Neural cell (in vitro differentiated cells): ENCODE data around the gene RNASE13. TPM values are rescaled to one million over a fixed set of nuclear protein-coding genes. Genes with fewer than 3 reads are reported as not detected.

ENCODE experiments used
- H2AFZ ChIP-seq: fragments of 200-600, 300-800 bp; sonication (generic), shearing (Covaris generic); 2 replicates; pipeline ENCODE4 v1.6.0; 2014; ENCODE audit warnings: low read depth, mild to moderate bottlenecking, antibody characterized with exemption, low read length, moderate library complexity
- H3F3A ChIP-seq: fragments of 200-600 bp; shearing (Covaris generic); 2 replicates; pipeline ENCODE4 v1.6.1; 2016; ENCODE audit warnings: mild to moderate bottlenecking, moderate library complexity, mixed read lengths, antibody characterized with exemption, low read length; ENCODE audit not compliant: insufficient read depth, poor library complexity, severe bottlenecking
- H3K27ac ChIP-seq: fragments of 200-600, 300-800 bp; sonication (generic), shearing (Covaris generic); 2 replicates; pipeline ENCODE4 v1.5.1; 2014; ENCODE audit warnings: mild to moderate bottlenecking, low read length, moderate library complexity
- H3K27me3 ChIP-seq: fragments of 300-800, 200-600 bp; sonication (generic), shearing (Covaris generic); 2 replicates; pipeline ENCODE4 v1.6.0; 2014; ENCODE audit warnings: mild to moderate bottlenecking, low read depth, low read length, moderate library complexity; ENCODE audit not compliant: insufficient read depth
- H3K36me3 ChIP-seq: fragments of 300-800, 200-600 bp; sonication (generic), shearing (Covaris generic); 2 replicates; pipeline ENCODE4 v1.5.1; 2014; ENCODE audit warnings: mild to moderate bottlenecking, antibody characterized with exemption, low read length, moderate library complexity; ENCODE audit not compliant: insufficient read depth
- H3K4me2 ChIP-seq: fragments of 300-800, 200-600 bp; sonication (generic), shearing (Covaris generic); 2 replicates; pipeline ENCODE4 v1.6.0; 2014; ENCODE audit warnings: mild to moderate bottlenecking, low read length
- H3K4me3 ChIP-seq: fragments of 300-800, 200-600 bp; sonication (generic), shearing (Covaris generic); 2 replicates; pipeline ENCODE4 v1.5.1; 2014; ENCODE audit warnings: mild to moderate bottlenecking, low read length, moderate library complexity
- H3K79me2 ChIP-seq: fragments of 200-600 bp; shearing (Covaris generic); replicated peaks from 2 replicates; pipeline ENCODE4 v1.6.0; 2014; ENCODE audit warnings: mild to moderate bottlenecking, low read length, moderate library complexity; ENCODE audit not compliant: insufficient read depth
- H3K9ac ChIP-seq: fragments of 300-800, 200-600 bp; sonication (generic), shearing (Covaris generic); 2 replicates; pipeline ENCODE4 v1.6.1; 2016; ENCODE audit warnings: mild to moderate bottlenecking, low read length, mixed read lengths
- H3K9me2 ChIP-seq: fragments of 200-600 bp; shearing (Covaris generic); 2 replicates; pipeline ENCODE4 v1.6.1; 2016; ENCODE audit warnings: mild to moderate bottlenecking, low read length, mixed read lengths; ENCODE audit not compliant: insufficient read depth
- H3K9me3 ChIP-seq: fragments of 200-600, 300-800 bp; sonication (generic), shearing (Covaris generic); 2 replicates; pipeline ENCODE4 v1.6.1; 2016; ENCODE audit warnings: mild to moderate bottlenecking, mixed run types, low read length, moderate library complexity, mixed read lengths
- H4K20me1 ChIP-seq: fragments of 200-600 bp; shearing (Covaris generic); 2 replicates; pipeline ENCODE4 v1.6.1; 2016; ENCODE audit warnings: mild to moderate bottlenecking, mixed run types; ENCODE audit not compliant: insufficient read depth
- EP300 ChIP-seq: fragments of 450-650 bp; conservative IDR thresholded peaks from 2 replicates; pipeline ENCODE4 v1.6.1; 2014; ENCODE audit warnings: antibody characterized with exemption, mild to moderate bottlenecking, moderate library complexity; ENCODE audit not compliant: poor library complexity, severe bottlenecking
- EZH2 ChIP-seq: fragments of 200-600, 300-800 bp; shearing (Covaris generic), sonication (generic); IDR thresholded peaks from 2 replicates; pipeline ENCODE4 v1.6.1; 2014; ENCODE audit warnings: antibody characterized with exemption, low read length, borderline replicate concordance, mild to moderate bottlenecking; ENCODE audit not compliant: insufficient read depth, poor library complexity, severe bottlenecking
- MXI1 ChIP-seq: fragments of 450-650 bp; conservative IDR thresholded peaks from 2 replicates; pipeline ENCODE4 v1.6.1; 2014; ENCODE audit warnings: antibody characterized with exemption, mild to moderate bottlenecking; ENCODE audit not compliant: poor library complexity, severe bottlenecking
- POLR2AphosphoS5 ChIP-seq: IDR thresholded peaks from 2 replicates; pipeline ENCODE4 v1.6.1; 2012
- RAD21 ChIP-seq: fragments of 450-650 bp; conservative IDR thresholded peaks from 2 replicates; pipeline ENCODE4 v1.6.1; 2014; ENCODE audit warnings: antibody characterized with exemption, mild to moderate bottlenecking, moderate library complexity
- SMC3 ChIP-seq: fragments of 450-650 bp; conservative IDR thresholded peaks from 2 replicates; pipeline ENCODE4 v1.6.1; 2014; ENCODE audit warnings: antibody characterized with exemption, mild to moderate bottlenecking, moderate library complexity; ENCODE audit not compliant: poor library complexity
- TAF1 ChIP-seq: IDR thresholded peaks from 2 replicates; pipeline ENCODE4 v1.6.1; 2012; ENCODE audit warnings: low read depth
- polyA plus RNA-seq: library from polyadenylated mRNA; depleted of rRNA; stranded (reverse); fragments of >200 nt; gene quantifications from 2 replicates; pipeline ENCODE4 v1.2.3, GENCODE V29; 2014
- TF ChIP-seq, protein P1 (sequence below): fragments of 450-650 bp; IDR thresholded peaks from 2 replicates; pipeline ENCODE4 v1.5.1; 2014; ENCODE audit warnings: antibody characterized with exemption, mild to moderate bottlenecking, moderate library complexity; ENCODE audit not compliant: poor library complexity, severe bottlenecking
- TF ChIP-seq, protein P2 (sequence below): IDR thresholded peaks from 2 replicates; pipeline ENCODE4 v1.6.1; 2012; ENCODE audit warnings: borderline replicate concordance

The RNASE13 gene
- polyA plus RNA-seq, 1 donor from 2014 or later = not detected

DNA sequence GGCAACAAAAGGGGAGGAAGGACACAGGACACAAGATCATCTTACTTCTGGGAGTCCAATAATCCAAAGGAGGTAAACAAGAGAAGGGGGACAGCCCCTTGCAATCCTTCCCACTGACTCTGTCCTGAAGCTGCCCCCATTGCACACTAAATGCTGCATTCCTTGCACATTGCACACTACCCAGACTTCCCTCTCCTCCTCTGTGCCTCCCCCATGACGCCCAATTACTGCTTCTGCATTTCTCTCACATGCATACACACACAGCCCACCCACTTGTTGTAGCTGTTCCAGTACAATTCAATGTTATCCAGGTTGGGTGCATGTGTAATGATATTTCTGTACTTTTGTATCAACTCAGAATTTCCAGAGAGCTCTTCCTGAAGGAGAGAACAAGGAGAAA, 15.2 kb downstream of the RNASE13 start:
- H3K4me2 ChIP-seq = no peak overlapping the region
- H3F3A ChIP-seq = no peaks in the 10 kb centered on the region
- no peaks in the 10 kb centered on the region for H4K20me1 ChIP-seq
- no peaks in the 10 kb centered on the region for H3K36me3 ChIP-seq
- TF ChIP-seq POLR2AphosphoS5 = no peak
- TF ChIP-seq, protein P1, sequence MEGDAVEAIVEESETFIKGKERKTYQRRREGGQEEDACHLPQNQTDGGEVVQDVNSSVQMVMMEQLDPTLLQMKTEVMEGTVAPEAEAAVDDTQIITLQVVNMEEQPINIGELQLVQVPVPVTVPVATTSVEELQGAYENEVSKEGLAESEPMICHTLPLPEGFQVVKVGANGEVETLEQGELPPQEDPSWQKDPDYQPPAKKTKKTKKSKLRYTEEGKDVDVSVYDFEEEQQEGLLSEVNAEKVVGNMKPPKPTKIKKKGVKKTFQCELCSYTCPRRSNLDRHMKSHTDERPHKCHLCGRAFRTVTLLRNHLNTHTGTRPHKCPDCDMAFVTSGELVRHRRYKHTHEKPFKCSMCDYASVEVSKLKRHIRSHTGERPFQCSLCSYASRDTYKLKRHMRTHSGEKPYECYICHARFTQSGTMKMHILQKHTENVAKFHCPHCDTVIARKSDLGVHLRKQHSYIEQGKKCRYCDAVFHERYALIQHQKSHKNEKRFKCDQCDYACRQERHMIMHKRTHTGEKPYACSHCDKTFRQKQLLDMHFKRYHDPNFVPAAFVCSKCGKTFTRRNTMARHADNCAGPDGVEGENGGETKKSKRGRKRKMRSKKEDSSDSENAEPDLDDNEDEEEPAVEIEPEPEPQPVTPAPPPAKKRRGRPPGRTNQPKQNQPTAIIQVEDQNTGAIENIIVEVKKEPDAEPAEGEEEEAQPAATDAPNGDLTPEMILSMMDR = no peak
- TF ChIP-seq, protein P2, sequence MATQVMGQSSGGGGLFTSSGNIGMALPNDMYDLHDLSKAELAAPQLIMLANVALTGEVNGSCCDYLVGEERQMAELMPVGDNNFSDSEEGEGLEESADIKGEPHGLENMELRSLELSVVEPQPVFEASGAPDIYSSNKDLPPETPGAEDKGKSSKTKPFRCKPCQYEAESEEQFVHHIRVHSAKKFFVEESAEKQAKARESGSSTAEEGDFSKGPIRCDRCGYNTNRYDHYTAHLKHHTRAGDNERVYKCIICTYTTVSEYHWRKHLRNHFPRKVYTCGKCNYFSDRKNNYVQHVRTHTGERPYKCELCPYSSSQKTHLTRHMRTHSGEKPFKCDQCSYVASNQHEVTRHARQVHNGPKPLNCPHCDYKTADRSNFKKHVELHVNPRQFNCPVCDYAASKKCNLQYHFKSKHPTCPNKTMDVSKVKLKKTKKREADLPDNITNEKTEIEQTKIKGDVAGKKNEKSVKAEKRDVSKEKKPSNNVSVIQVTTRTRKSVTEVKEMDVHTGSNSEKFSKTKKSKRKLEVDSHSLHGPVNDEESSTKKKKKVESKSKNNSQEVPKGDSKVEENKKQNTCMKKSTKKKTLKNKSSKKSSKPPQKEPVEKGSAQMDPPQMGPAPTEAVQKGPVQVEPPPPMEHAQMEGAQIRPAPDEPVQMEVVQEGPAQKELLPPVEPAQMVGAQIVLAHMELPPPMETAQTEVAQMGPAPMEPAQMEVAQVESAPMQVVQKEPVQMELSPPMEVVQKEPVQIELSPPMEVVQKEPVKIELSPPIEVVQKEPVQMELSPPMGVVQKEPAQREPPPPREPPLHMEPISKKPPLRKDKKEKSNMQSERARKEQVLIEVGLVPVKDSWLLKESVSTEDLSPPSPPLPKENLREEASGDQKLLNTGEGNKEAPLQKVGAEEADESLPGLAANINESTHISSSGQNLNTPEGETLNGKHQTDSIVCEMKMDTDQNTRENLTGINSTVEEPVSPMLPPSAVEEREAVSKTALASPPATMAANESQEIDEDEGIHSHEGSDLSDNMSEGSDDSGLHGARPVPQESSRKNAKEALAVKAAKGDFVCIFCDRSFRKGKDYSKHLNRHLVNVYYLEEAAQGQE = no peak
- TF ChIP-seq EZH2 = no peak
- no peak for TF ChIP-seq SMC3
- TF ChIP-seq TAF1 = no peak
- no peak for TF ChIP-seq EP300
- no peak for TF ChIP-seq MXI1
- no peak for TF ChIP-seq RAD21
- no peaks in the 10 kb centered on the region for H3K79me2 ChIP-seq
- no peak overlapping the region for H3K9ac ChIP-seq
- no peaks in the 10 kb centered on the region for H3K9me2 ChIP-seq
- no peak overlapping the region for H3K27ac ChIP-seq
- H2AFZ ChIP-seq = no peak overlapping the region
- peaks cover 11% of the 10 kb centered on the region for H3K27me3 ChIP-seq
- H3K9me3 ChIP-seq = no peaks in the 10 kb centered on the region
- no peak overlapping the region for H3K4me3 ChIP-seq

DNA sequence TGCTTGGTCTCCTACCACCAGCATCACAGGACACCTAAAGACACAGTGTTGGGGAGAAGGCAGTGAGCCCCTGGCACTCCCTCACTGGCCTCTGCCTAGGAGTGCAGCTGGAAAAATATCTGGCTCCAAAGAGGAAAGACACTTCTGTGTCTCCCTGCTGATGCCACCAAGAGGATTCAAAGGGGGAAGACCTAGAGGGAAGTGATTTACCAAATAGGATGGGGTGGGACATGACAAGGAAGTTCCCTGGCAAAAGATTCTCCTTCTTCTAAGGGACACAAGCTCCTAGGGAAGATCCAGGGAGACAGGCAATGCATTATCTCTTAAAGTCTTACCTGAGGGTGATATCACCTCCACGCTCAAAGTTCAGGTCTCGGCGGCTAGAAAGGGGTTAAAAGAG, 15.8 kb downstream of the RNASE13 start:
- no peaks in the 10 kb centered on the region for H3K79me2 ChIP-seq
- H3K9me2 ChIP-seq = no peaks in the 10 kb centered on the region
- H3K36me3 ChIP-seq = no peaks in the 10 kb centered on the region
- H3K9me3 ChIP-seq = no peaks in the 10 kb centered on the region
- H3K27ac ChIP-seq = no peak overlapping the region
- peaks cover 5% of the 10 kb centered on the region for H3K27me3 ChIP-seq
- no peaks in the 10 kb centered on the region for H4K20me1 ChIP-seq
- no peak overlapping the region for H3K9ac ChIP-seq
- no peak for TF ChIP-seq SMC3
- TF ChIP-seq EP300 = no peak
- no peak for TF ChIP-seq EZH2
- TF ChIP-seq, protein P2 = no peak
- no peak for TF ChIP-seq MXI1
- TF ChIP-seq RAD21 = no peak
- TF ChIP-seq, protein P1 = no peak
- TF ChIP-seq TAF1 = no peak
- no peak for TF ChIP-seq POLR2AphosphoS5
- no peak overlapping the region for H3K4me3 ChIP-seq
- H3F3A ChIP-seq = no peaks in the 10 kb centered on the region
- H2AFZ ChIP-seq = no peak overlapping the region
- no peak overlapping the region for H3K4me2 ChIP-seq
